A549 (cell line): ENCODE data around the gene GLTPD2.

Experiments
- CBX2 ChIP-seq: fragments of 200-600 bp; sonication (generic); IDR thresholded peaks from 2 replicates; pipeline ENCODE4 v1.6.1; 2016; ENCODE audit warnings: low read depth, mild to moderate bottlenecking, borderline replicate concordance
- CHD2 ChIP-seq: fragments of 150-350 bp; IDR thresholded peaks from 2 replicates; pipeline ENCODE4 v1.6.1; 2014; ENCODE audit warnings: low read length; ENCODE audit not compliant: partially characterized antibody
- EP300 ChIP-seq, 2 experiments: fragments of >200 bp; sonication (Bioruptor Twin); formaldehyde crosslinking; IDR thresholded peaks; 2 replicates in 1 of 2; 3 replicates in 1 of 2; pipeline ENCODE4 v1.6.1; 2016 to 2017
- HDAC2 ChIP-seq: fragments of 200-600 bp; sonication (generic); IDR thresholded peaks from 2 replicates; pipeline ENCODE4 v1.6.1; 2016
- MAFK ChIP-seq: fragments of 450-650 bp; IDR thresholded peaks from 2 replicates; pipeline ENCODE4 v1.6.1; 2014; ENCODE audit not compliant: partially characterized antibody
- RCOR1 ChIP-seq: fragments of 150-350 bp; IDR thresholded peaks from 2 replicates; pipeline ENCODE4 v1.6.1; 2014; ENCODE audit warnings: antibody characterized with exemption, low read length, low read depth
- SMC3 ChIP-seq: fragments of >200 bp; sonication (Bioruptor Twin); formaldehyde crosslinking; IDR thresholded peaks from 3 replicates; pipeline ENCODE4 v1.6.1; 2018; ENCODE audit warnings: inconsistent platforms
- TF ChIP-seq, protein P1 (sequence below): fragments of >200 bp; sonication (Bioruptor Twin); formaldehyde crosslinking; IDR thresholded peaks from 3 replicates; pipeline ENCODE4 v1.5.1; 2016
- TF ChIP-seq, protein P2 (sequence below): IDR thresholded peaks from 2 replicates; pipeline ENCODE4 v1.6.1; 2012

DNA sequence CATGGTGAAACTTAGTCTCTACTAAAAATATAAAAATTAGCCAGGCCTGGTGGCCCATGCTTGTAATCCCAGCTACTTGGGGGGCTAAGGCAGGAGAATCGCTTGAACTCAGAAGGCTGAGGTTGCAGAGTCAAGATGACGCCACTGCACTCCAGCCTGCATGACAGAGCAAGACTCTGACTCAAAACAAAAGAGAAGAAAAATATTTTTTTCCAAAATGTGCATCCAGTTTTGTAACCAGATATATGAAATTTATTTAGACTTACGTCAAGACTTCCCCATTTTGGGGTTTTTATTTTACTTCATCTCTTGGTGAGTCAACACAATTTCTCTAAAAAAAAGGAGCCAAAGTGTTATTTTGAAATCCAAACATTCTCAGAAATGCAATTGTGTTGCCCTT, 22.6 kb upstream of the GLTPD2 start:
- TF ChIP-seq CBX2 (no peak), MAFK (no peak), EP300 (IDR thresholded peaks at IDR 0.05) (no peak), CHD2 (no peak), RCOR1 (no peak), HDAC2 (no peak), SMC3 (no peak)
- TF ChIP-seq, protein P1, sequence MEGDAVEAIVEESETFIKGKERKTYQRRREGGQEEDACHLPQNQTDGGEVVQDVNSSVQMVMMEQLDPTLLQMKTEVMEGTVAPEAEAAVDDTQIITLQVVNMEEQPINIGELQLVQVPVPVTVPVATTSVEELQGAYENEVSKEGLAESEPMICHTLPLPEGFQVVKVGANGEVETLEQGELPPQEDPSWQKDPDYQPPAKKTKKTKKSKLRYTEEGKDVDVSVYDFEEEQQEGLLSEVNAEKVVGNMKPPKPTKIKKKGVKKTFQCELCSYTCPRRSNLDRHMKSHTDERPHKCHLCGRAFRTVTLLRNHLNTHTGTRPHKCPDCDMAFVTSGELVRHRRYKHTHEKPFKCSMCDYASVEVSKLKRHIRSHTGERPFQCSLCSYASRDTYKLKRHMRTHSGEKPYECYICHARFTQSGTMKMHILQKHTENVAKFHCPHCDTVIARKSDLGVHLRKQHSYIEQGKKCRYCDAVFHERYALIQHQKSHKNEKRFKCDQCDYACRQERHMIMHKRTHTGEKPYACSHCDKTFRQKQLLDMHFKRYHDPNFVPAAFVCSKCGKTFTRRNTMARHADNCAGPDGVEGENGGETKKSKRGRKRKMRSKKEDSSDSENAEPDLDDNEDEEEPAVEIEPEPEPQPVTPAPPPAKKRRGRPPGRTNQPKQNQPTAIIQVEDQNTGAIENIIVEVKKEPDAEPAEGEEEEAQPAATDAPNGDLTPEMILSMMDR, result no peak
- TF ChIP-seq, protein P2, sequence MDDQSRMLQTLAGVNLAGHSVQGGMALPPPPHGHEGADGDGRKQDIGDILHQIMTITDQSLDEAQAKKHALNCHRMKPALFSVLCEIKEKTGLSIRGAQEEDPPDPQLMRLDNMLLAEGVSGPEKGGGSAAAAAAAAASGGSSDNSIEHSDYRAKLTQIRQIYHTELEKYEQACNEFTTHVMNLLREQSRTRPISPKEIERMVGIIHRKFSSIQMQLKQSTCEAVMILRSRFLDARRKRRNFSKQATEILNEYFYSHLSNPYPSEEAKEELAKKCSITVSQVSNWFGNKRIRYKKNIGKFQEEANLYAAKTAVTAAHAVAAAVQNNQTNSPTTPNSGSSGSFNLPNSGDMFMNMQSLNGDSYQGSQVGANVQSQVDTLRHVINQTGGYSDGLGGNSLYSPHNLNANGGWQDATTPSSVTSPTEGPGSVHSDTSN, result no peak
